Keratinocyte (primary cell): ENCODE measurements around the gene SLC26A8. TPM values are rescaled to one million over a fixed set of nuclear protein-coding genes. Genes with fewer than 3 reads are reported as not detected.

ENCODE experiments used
- DNase-seq: peaks from one replicate; pipeline ENCODE4 v3.0.0-alpha.2; 2011; ENCODE audit warnings: low read depth, missing footprints, low spot score
- FAIRE-seq: peaks from 2 replicates; lab custom pipeline; 2011; peaks lifted over from hg19 to GRCh38; lab: Jason Lieb, UNC
- H2AFZ ChIP-seq: 2 replicates; pipeline ENCODE4 v1.6.0; 2012; ENCODE audit warnings: low read length, control low read depth, inconsistent platforms; ENCODE audit not compliant: control insufficient read depth
- H3K27ac ChIP-seq: 2 replicates; pipeline ENCODE4 v1.5.1; 2011; ENCODE audit warnings: low read length; ENCODE audit not compliant: control insufficient read depth, insufficient read depth
- H3K27me3 ChIP-seq: 3 replicates; pipeline ENCODE4 v1.6.0; 2011; ENCODE audit warnings: low read length; ENCODE audit not compliant: control insufficient read depth, insufficient read depth; ENCODE audit errors: extremely low read depth
- H3K36me3 ChIP-seq, 2 experiments: 2 replicates in 1 of 2; 3 replicates in 1 of 2; pipeline ENCODE4 v1.5.1; 2011; ENCODE audit warnings: low read length in 2 of 2, mild to moderate bottlenecking in 1 of 2; ENCODE audit not compliant: control insufficient read depth in 2 of 2, insufficient read depth in 2 of 2; ENCODE audit errors: extremely low read depth in 1 of 2
- H3K4me1 ChIP-seq: 3 replicates; pipeline ENCODE4 v1.5.1; 2011; ENCODE audit warnings: low read length; ENCODE audit not compliant: control insufficient read depth, insufficient read depth; ENCODE audit errors: extremely low read depth
- H3K4me2 ChIP-seq: 3 replicates; pipeline ENCODE4 v1.6.0; 2011; ENCODE audit warnings: low read depth, low read length; ENCODE audit not compliant: control insufficient read depth, insufficient read depth; ENCODE audit errors: extremely low read depth
- H3K4me3 ChIP-seq, 3 experiments: fragments of 200-600 bp in 1 of 3; sonication (generic) in 1 of 3; 2 replicates in 2 of 3; 3 replicates in 1 of 3; pipeline ENCODE4 v1.5.1; 2011 to 2016; ENCODE audit warnings: low read length in 3 of 3, mild to moderate bottlenecking in 3 of 3, control low read depth in 2 of 3, inconsistent platforms in 1 of 3, low read depth in 1 of 3, mixed read lengths in 1 of 3, mixed run types in 1 of 3, moderate library complexity in 1 of 3; ENCODE audit not compliant: control insufficient read depth in 2 of 3, insufficient read depth in 2 of 3; ENCODE audit errors: extremely low read depth in 1 of 3
- H3K79me2 ChIP-seq: 2 replicates; pipeline ENCODE4 v1.6.0; 2012; ENCODE audit warnings: low read length; ENCODE audit not compliant: control insufficient read depth, insufficient read depth
- H3K9ac ChIP-seq: 3 replicates; pipeline ENCODE4 v1.6.0; 2011; ENCODE audit warnings: low read length; ENCODE audit not compliant: control insufficient read depth, insufficient read depth; ENCODE audit errors: extremely low read depth
- H3K9me1 ChIP-seq: 3 replicates; pipeline ENCODE4 v1.6.0; 2011; ENCODE audit warnings: low read length; ENCODE audit not compliant: control insufficient read depth, insufficient read depth; ENCODE audit errors: extremely low read depth
- H3K9me3 ChIP-seq: 2 replicates; pipeline ENCODE4 v1.5.1; 2012; ENCODE audit warnings: low read depth, low read length; ENCODE audit not compliant: control insufficient read depth
- H4K20me1 ChIP-seq: 3 replicates; pipeline ENCODE4 v1.6.0; 2011; ENCODE audit warnings: low read length; ENCODE audit not compliant: control insufficient read depth, insufficient read depth; ENCODE audit errors: extremely low read depth
- EZH2 ChIP-seq: IDR thresholded peaks from one replicate; pipeline ENCODE4 v1.6.1; 2012; ENCODE audit warnings: inconsistent platforms, mild to moderate bottlenecking, low read length, moderate library complexity
- dilution Hi-C: fragments of 300-500 bp; cut with MboI; formaldehyde crosslinking; loops from one replicate; pipeline ENCODE4 v1.7.0; 2020; ENCODE audit warnings: low sequenced_read_pairs; ENCODE audit not compliant: extremely low pct_ligation_motif_present
- polyA plus RNA-seq, 5 experiments: library from polyadenylated mRNA; depleted of rRNA in 3 of 5; stranded (reverse) in 3 of 5; stranded (forward) in 1 of 5; unstranded in 1 of 5; fragments of >200 nt; gene quantifications; 1 replicate in 1 of 5; 2 replicates in 3 of 5; 3 replicates in 1 of 5; pipeline versions ENCODE4 v1.2.1 to v1.2.3, GENCODE V29; 2011 to 2012; ENCODE audit warnings: missing spikeins in 2 of 5, low read depth in 1 of 5, low replicate concordance in 1 of 5
- TF ChIP-seq, protein P1 (sequence below), 3 experiments: IDR thresholded peaks in 1 of 3; conservative IDR thresholded peaks in 1 of 3; optimal IDR thresholded peaks in 1 of 3; 2 replicates in 2 of 3; 3 replicates in 1 of 3; pipeline versions ENCODE3 to v1.5.1; 2011; ENCODE audit warnings: low read length in 3 of 3, mild to moderate bottlenecking in 3 of 3, moderate library complexity in 2 of 3, control low read depth in 1 of 3, inconsistent platforms in 1 of 3; ENCODE audit not compliant: insufficient read depth in 2 of 3; ENCODE audit errors: extremely low read depth in 1 of 3

The SLC26A8 gene
- polyA plus RNA-seq, 1 donor (not counting 4 experiments of a cell fraction or from before 2014, with no cell fraction given) = 0.18 TPM

DNA sequence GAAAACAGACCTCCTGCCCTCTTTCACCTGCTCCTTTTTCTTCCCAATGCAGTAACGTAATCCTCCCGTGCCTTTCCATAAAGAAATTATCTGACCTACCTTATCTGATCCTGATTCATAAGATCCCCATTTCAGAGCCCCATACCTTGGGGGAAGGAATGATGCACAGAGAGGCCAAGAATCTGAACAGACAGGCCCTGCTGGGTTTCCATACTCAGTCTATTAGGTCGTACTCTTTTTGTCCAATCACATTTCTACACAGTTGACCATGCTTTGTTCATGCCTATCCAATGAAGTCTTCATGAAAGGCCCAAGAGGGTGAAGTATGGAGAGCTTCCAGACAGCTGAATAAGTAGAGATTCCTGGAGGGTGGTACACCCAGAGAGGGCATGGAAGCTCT, 128.9 kb downstream of the SLC26A8 start:
- H3K27ac ChIP-seq = no peak overlapping the region

DNA sequence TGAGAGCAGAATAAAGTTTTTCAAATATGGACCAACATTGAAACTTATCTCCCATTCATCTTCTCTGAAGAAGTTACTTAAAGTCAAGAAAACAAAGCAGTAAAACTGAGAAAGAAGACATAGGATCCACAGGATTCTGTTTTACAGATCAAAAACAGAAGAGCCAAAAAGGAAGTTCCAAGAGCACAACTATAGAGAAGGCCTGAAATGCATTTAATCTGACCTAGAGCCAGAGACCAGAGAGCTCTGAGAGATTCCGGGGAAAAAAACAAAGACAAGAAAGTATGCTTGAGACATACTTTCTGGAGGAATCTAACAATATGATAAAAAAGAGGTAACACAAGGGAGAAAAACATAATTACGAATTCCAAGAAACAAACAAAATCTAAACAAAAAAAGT, 129.7 kb downstream of the SLC26A8 start:
- Histone ChIP-seq H3K27ac (no peak overlapping the region), H3K4me2 (no peak overlapping the region), H4K20me1 (no peaks in the 10 kb centered on the region), H3K79me2 (peaks cover 78% of the 10 kb centered on the region), H3K27me3 (no peaks in the 10 kb centered on the region), H2AFZ (no peak overlapping the region), H3K9ac (no peak overlapping the region), H3K9me1 (no peaks in the 10 kb centered on the region), H3K4me1 (peaks cover 10% of the 10 kb centered on the region), H3K4me3 (no peak overlapping the region), H3K9me3 (no peaks in the 10 kb centered on the region), H3K36me3 (peaks cover 2 to 5% of the 10 kb centered on the region in 2 experiments)
- TF ChIP-seq EZH2 = no peak
- TF ChIP-seq, protein P1, sequence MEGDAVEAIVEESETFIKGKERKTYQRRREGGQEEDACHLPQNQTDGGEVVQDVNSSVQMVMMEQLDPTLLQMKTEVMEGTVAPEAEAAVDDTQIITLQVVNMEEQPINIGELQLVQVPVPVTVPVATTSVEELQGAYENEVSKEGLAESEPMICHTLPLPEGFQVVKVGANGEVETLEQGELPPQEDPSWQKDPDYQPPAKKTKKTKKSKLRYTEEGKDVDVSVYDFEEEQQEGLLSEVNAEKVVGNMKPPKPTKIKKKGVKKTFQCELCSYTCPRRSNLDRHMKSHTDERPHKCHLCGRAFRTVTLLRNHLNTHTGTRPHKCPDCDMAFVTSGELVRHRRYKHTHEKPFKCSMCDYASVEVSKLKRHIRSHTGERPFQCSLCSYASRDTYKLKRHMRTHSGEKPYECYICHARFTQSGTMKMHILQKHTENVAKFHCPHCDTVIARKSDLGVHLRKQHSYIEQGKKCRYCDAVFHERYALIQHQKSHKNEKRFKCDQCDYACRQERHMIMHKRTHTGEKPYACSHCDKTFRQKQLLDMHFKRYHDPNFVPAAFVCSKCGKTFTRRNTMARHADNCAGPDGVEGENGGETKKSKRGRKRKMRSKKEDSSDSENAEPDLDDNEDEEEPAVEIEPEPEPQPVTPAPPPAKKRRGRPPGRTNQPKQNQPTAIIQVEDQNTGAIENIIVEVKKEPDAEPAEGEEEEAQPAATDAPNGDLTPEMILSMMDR (optimal IDR thresholded peaks at IDR 0.05 in 1 of 3, IDR thresholded peaks at IDR 0.05 in 1 of 3, conservative IDR thresholded peaks at IDR 0.05 in 1 of 3; ENCODE audit: extremely low read depth in 1 of 3, insufficient read depth in 2 of 3, low read length in 3 of 3) = no peak
- no peak for FAIRE-seq
- DNase-seq = no peak
- dilution Hi-C loops = no loop called here

More for the DNA sequence above, 128.9 kb downstream of the SLC26A8 start:
- dilution Hi-C loops = no loop called here
- Histone ChIP-seq H3K4me2 (peak overlapping the region; percentile 10), H3K4me3 (no peak overlapping the region), H3K36me3 (peaks cover 0 to 1% of the 10 kb centered on the region in 2 experiments), H3K9me1 (no peaks in the 10 kb centered on the region), H3K27me3 (no peaks in the 10 kb centered on the region), H2AFZ (no peak overlapping the region), H3K9me3 (no peaks in the 10 kb centered on the region), H3K9ac (no peak overlapping the region), H3K4me1 (peaks cover 10% of the 10 kb centered on the region), H4K20me1 (no peaks in the 10 kb centered on the region), H3K79me2 (peaks cover 85% of the 10 kb centered on the region)
- TF ChIP-seq, protein P1 (optimal IDR thresholded peaks at IDR 0.05 in 1 of 3, IDR thresholded peaks at IDR 0.05 in 1 of 3, conservative IDR thresholded peaks at IDR 0.05 in 1 of 3; ENCODE audit: extremely low read depth in 1 of 3, insufficient read depth in 2 of 3, low read length in 3 of 3) = no peak
- TF ChIP-seq EZH2 = no peak
- peak; percentile 49 for DNase-seq
- peak; percentile 71 for FAIRE-seq

Other genes starting within 250 kb of the SLC26A8 start
- not detected in 3 replicates for gene CLPSL2, start 248.0 kb downstream of the SLC26A8 start, polyA plus RNA-seq
- gene CLPSL1, start 243.6 kb downstream of the SLC26A8 start, polyA plus RNA-seq = not detected in 3 replicates
- not detected in 3 replicates for gene CLPS, start 227.3 kb downstream of the SLC26A8 start, polyA plus RNA-seq
- gene LHFPL5, start 219.3 kb downstream of the SLC26A8 start, polyA plus RNA-seq = not detected in 3 replicates
- 42.9 to 64.1 TPM (median 44.6 TPM) in 3 replicates for gene SRPK1, start 103.5 kb downstream of the SLC26A8 start, polyA plus RNA-seq
- 43.7 to 52.4 TPM (median 44.6 TPM) in 3 replicates for gene MAPK14, start 3.2 kb upstream of the SLC26A8 start, polyA plus RNA-seq
- 15.7 to 31.3 TPM (median 19.3 TPM) in 3 replicates for gene MAPK13, start 105.9 kb upstream of the SLC26A8 start, polyA plus RNA-seq
- gene BRPF3, start 172.1 kb upstream of the SLC26A8 start, polyA plus RNA-seq = 3.5 to 6.0 TPM (median 4.8 TPM) in 3 replicates
- 0.14 to 0.32 TPM (median 0.20 TPM) in 3 replicates for gene PNPLA1, start 245.4 kb upstream of the SLC26A8 start, polyA plus RNA-seq